IPS DF 6.9 (cell line): ENCODE measurements around the gene ZFPM1.

Experiments used
- DNase-seq: peaks from one replicate; pipeline ENCODE4 v3.0.0-alpha.2; 2013; ENCODE audit warnings: low read depth, low spot score
- H3K27ac ChIP-seq: one replicate; pipeline ENCODE4 v1.5.1; 2013; ENCODE audit warnings: low read length, control low read depth
- H3K27me3 ChIP-seq: 2 replicates; pipeline ENCODE4 v1.6.1; 2013; ENCODE audit warnings: mild to moderate bottlenecking, low read length; ENCODE audit not compliant: control insufficient read depth, insufficient read depth
- H3K36me3 ChIP-seq: 2 replicates; pipeline ENCODE4 v1.6.1; 2013; ENCODE audit warnings: low read length; ENCODE audit not compliant: control insufficient read depth, insufficient read depth
- H3K4me1 ChIP-seq: 2 replicates; pipeline ENCODE4 v1.6.1; 2013; ENCODE audit warnings: low read length; ENCODE audit not compliant: control insufficient read depth, insufficient read depth
- H3K4me3 ChIP-seq: 2 replicates; pipeline ENCODE4 v1.5.1; 2013; ENCODE audit warnings: mild to moderate bottlenecking, low read length
- H3K9me3 ChIP-seq: 2 replicates; pipeline ENCODE4 v1.6.1; 2013; ENCODE audit warnings: low read length, inconsistent platforms; ENCODE audit not compliant: control insufficient read depth, insufficient read depth
- WGBS: extraction: QIAGEN DNeasy Blood & Tissue Kit; methylation state at CpG from one replicate; pipeline ENCODE4 v1.1.7; 2013; ENCODE audit warnings: mixed read lengths, missing lambda C conversion rate; ENCODE audit not compliant: insufficient read length, insufficient coverage; 5-methylcytosine and 5-hydroxymethylcytosine counted together

Gene ZFPM1

DNA sequence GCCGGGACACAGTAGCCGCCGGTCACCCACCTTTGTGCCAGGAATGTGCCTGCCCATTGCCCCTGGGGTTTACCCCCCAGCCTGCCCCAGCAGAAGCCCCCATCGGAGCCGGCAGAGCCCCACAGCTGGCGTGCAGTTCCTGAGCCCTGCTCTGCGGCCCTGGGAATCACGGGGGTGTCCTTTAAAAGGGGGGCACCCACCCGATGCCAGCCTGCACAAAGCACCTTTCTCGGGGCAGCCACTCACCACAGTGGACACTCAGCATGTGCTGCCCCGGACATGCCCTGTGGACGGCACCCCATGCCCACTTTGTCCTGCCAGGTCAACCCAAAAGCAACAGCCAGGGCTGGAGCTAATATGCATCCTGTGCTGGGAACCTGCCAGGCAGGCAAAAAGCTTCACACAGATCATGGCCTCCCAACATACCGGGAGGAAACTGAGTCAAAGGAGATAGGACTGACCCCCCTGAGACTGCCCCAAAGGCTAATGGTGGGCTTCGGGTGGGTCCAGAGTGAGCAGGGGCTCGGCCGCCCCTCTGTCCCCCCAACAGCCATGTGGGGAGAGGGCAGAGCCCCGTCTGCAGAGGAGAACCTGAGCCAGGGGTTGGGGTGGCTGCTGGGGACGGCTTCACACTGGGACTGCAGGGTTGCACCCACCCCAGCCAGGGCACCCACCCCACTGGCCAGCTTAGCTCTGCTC, 71.3 kb downstream of the ZFPM1 start:
- DNase-seq, result no peak
- H3K4me1 ChIP-seq, result peaks cover 4% of the 10 kb centered on the region; the same call in 1 of the 2 replicates
- no peaks in the 10 kb centered on the region; the same call in 1 of the 2 replicates for H3K36me3 ChIP-seq
- WGBS, result no CpG with 5 or more reads among the region's 18 CpGs
- H3K27ac ChIP-seq, result no peak overlapping the region
- no peak overlapping the region for H3K4me3 ChIP-seq
- no peaks in the 10 kb centered on the region for H3K27me3 ChIP-seq
- no peaks in the 10 kb centered on the region for H3K9me3 ChIP-seq

DNA sequence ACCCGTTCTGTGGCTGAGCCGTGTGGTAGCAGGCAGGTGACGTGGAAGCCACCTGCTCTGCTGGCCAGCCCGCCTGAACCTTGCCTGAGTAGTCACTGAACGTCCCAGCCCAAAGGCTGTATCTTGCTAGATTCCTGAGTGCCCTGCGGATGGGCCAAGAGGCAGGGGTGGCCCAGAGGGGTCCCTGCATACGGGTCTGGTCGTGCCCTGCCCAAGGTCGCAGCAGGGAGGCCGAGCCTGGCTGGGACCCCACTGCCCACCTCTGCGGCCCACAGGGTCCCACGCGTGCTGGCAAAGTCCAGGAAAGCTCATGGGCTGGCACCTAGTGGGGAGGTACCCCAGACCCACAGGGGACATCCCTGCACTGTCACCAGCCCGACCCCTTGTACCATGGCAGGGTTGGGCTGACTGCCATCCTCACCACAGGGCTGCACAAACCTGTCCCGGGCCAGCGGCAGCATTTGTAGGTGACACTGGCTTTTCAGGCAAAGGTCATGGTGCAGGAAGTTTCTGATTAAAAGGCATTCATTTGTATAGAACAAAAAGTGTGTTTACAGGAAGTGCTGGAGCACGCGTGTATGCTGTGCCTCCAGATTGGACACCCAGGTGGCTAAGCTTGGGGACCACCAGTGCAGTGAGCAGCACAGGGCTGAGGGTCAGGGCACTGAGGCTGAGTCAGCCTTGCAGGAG, 72.0 kb downstream of the ZFPM1 start:
- H3K27ac ChIP-seq, result no peak overlapping the region
- no peaks in the 10 kb centered on the region for H3K9me3 ChIP-seq
- H3K4me3 ChIP-seq, result no peak overlapping the region
- DNase-seq, result no peak
- H3K27me3 ChIP-seq, result no peaks in the 10 kb centered on the region
- H3K4me1 ChIP-seq, result peaks cover 4% of the 10 kb centered on the region; the same call in 1 of the 2 replicates
- no peaks in the 10 kb centered on the region; the same call in 1 of the 2 replicates for H3K36me3 ChIP-seq
- WGBS, result no CpG with 5 or more reads among the region's 18 CpGs

DNA sequence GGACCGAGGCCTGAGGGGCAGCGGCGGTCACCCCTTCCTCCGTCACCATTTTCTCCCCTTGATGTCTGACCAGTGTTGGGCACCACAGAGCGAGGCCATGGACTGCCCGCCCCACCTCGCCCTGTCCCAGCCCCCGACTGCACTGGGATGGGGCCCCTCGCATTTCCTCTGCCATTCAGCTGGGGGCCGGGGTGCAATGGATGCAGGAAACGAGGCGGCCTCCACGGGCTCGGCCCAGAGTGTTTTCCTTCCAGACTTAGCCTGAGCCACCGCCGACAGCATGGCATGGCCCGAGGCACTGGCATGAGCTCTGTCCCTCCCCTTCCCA, 72.5 kb downstream of the ZFPM1 start:
- Histone ChIP-seq H3K36me3 (no peaks in the 10 kb centered on the region; the same call in 1 of the 2 replicates), H3K4me1 (peaks cover 4% of the 10 kb centered on the region; the same call in 1 of the 2 replicates), H3K9me3 (no peaks in the 10 kb centered on the region), H3K27me3 (no peaks in the 10 kb centered on the region), H3K4me3 (no peak overlapping the region), H3K27ac (no peak overlapping the region)
- DNase-seq, result no peak
- no CpG with 5 or more reads among the region's 17 CpGs for WGBS

DNA sequence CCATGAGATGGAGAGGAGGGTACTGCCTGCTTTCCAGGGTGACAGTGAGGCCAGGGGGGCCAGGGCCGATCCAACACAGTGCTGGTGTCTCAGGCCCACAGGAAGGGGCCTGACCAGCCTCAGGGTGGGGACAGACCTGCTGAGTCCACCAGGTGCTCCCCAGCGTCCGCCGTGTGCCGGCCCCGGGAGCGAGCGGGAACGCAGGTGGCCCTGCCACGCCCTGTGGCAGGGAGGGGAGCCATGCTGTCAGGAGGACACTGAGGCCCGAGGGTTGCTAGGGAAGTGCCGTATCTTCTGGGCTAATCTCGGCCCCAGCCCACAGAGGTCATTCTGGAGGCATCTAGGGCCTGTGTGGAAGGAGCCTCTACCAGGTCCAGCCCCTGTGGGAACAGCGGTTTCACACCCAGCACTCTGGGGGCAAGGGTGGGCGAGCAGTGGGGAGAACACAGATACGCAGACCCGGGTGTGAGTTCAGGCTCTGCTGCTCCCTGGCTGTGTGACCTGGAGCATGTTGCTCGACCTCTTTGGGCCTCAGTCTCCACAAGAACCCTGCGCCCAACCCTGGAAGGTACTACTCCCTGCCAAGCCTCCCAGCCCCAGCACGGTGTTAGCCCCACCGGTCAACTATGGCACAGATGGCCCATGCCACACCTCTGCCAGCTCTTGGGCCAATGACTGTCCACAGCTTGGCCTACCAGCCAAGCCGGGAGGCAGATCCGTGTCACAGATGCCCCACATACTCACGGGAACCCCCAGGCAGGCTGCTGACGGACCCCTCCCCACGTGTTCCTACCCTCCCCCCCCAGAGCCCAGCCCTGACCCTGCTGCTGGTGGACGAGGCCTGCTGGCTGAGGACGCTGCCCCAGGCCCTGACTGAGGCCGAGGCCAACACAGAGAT, 73.2 kb downstream of the ZFPM1 start:
- no CpG with 5 or more reads among the region's 29 CpGs for WGBS
- H3K9me3 ChIP-seq, result no peaks in the 10 kb centered on the region
- H3K27me3 ChIP-seq, result no peaks in the 10 kb centered on the region
- no peaks in the 10 kb centered on the region; the same call in 1 of the 2 replicates for H3K36me3 ChIP-seq
- no peak for DNase-seq
- no peak overlapping the region for H3K4me3 ChIP-seq
- no peak overlapping the region for H3K27ac ChIP-seq
- peaks cover 4% of the 10 kb centered on the region; the same call in 1 of the 2 replicates for H3K4me1 ChIP-seq

- WGBS, result no CpG with 5 or more reads among the region's 9 CpGs
- Histone ChIP-seq H3K4me1 (peaks cover 4% of the 10 kb centered on the region; the same call in 1 of the 2 replicates), H3K36me3 (no peaks in the 10 kb centered on the region; the same call in 1 of the 2 replicates), H3K9me3 (no peaks in the 10 kb centered on the region), H3K4me3 (no peak overlapping the region), H3K27me3 (no peaks in the 10 kb centered on the region), H3K27ac (no peak overlapping the region)
- DNase-seq, result no peak
Observed at GRCh38 chr16:88526906-88527185, 73.8 kb downstream of the ZFPM1 start.

- Histone ChIP-seq H3K4me1 (peaks cover 4% of the 10 kb centered on the region; the same call in 1 of the 2 replicates), H3K27ac (no peak overlapping the region), H3K36me3 (no peaks in the 10 kb centered on the region; the same call in 1 of the 2 replicates), H3K4me3 (no peak overlapping the region), H3K27me3 (no peaks in the 10 kb centered on the region), H3K9me3 (no peaks in the 10 kb centered on the region)
- no CpG with 5 or more reads among the region's 32 CpGs for WGBS
- DNase-seq, result no peak
Observed at GRCh38 chr16:88527186-88527936, 74.3 kb downstream of the ZFPM1 start.

DNA sequence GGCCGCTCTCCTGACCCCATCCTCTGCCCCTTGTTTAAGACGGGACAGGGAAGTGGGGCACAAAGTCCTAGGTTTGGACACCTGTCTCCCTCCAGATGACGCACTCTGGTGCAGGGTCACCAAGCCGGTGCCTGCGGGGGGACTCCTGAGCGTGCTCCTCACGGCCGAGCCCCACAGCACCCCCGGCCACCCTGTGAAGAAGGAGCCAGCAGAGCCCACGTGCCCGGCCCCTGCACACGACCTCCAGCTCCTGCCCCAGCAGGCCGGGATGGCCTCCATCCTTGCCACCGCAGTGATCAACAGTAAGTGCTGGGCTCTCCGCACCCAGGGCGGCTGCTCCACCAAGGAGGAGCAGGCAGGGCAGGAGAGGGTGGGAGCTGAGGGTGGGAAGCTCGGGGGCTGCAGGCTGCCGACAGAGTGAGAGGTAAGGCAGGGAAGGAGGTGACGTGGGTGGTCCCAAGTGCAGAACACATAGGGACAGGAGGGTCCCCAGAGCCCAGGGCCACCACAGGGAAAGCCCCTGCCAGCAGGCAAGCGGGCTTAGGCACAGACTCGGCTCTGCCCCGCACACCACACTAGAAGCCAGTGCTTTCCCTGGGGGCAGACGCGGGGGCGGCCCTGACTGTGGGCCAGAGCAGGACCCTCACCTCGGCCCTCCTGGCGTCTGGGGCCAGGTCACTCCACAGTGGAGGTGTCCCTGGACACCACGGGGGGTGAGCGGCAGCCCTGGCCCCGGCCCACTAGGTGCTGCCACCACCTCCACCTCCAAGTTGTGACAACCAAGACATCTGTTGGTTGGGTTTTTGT, 75.1 kb downstream of the ZFPM1 start:
- Histone ChIP-seq H3K27me3 (no peaks in the 10 kb centered on the region), H3K4me1 (peaks cover 8% of the 10 kb centered on the region), H3K36me3 (no peaks in the 10 kb centered on the region; the same call in 1 of the 2 replicates), H3K9me3 (no peaks in the 10 kb centered on the region), H3K27ac (no peak overlapping the region), H3K4me3 (no peak overlapping the region)
- no peak for DNase-seq
- WGBS, result no CpG with 5 or more reads among the region's 30 CpGs

DNA sequence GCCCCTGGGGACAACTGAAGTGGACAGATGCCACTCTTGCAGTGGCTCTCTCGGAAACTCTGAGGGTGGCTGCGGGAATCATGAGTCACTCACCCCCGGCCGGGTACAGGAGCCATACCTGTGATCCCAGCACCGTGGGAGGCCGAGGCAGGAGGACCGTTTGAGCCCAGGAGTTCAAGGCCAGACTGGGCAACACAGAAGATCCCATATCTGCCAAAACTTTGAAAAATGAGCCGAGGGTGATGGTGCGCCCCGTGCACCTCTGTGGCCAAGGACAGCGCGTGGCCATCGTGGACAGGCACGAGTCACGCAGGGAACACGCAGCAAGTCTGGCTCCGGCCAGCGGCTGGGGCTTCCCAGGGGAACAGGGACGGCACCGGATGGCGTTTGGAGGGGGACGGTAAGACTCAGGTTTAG, 75.8 kb downstream of the ZFPM1 start:
- Histone ChIP-seq H3K27me3 (no peaks in the 10 kb centered on the region), H3K4me1 (peaks cover 8% of the 10 kb centered on the region), H3K27ac (no peak overlapping the region), H3K36me3 (no peaks in the 10 kb centered on the region; the same call in 1 of the 2 replicates), H3K4me3 (no peak overlapping the region), H3K9me3 (no peaks in the 10 kb centered on the region)
- no peak for DNase-seq
- WGBS, result no CpG with 5 or more reads among the region's 22 CpGs

GRCh38 chr16:88529596-88529995, 76.5 kb downstream of the ZFPM1 start:
- peaks cover 8% of the 10 kb centered on the region for H3K4me1 ChIP-seq
- no CpG with 5 or more reads among the region's 9 CpGs for WGBS

More at GRCh38 chr16:88529596-88529995, 76.5 kb downstream of the ZFPM1 start:
- no peak overlapping the region for H3K4me3 ChIP-seq
- no peaks in the 10 kb centered on the region; the same call in 1 of the 2 replicates for H3K36me3 ChIP-seq
- no peaks in the 10 kb centered on the region for H3K27me3 ChIP-seq
- DNase-seq, result no peak
- no peak overlapping the region for H3K27ac ChIP-seq
- H3K9me3 ChIP-seq, result no peaks in the 10 kb centered on the region
